Measurements from ENCODE around the gene KCNJ6. TPM values are rescaled to one million over a fixed set of nuclear protein-coding genes. Genes with fewer than 3 reads are reported as not detected.

The KCNJ6 gene
- polyA plus RNA-seq, 1 of the 3 experiments (the other 2 are of a cell fraction): not detected

DNA sequence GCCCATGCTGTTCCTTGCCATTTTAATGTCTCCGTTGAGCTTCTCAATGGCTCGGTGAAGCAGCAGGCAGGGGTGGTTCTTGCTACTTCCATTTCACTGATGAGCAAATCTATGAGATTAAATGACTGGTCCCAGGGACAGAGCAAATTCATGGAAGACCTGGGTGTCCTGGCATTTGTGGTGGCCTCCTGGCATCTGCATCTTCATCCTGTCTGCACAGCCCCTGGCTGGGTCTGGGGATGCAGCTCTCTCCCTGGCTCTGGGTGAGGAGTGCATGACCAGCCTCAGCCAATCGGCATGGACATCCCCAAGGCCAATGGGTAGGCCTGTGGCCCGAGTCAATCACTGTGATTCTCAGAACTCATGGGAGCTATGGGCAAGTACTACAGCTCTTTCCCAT lies 261.7 kb downstream of the KCNJ6 start:
- H3K4me2 ChIP-seq: no peak overlapping the region
- ChIA-PET POLR2A (no interaction called here), CTCF (interaction anchor here (2.3 kb wide), 1 partner anchor 21 kb away, joined by 12 read pairs; no protein-coding TSS in a partner anchor)
- no peak overlapping the region for H3K4me3 ChIP-seq (ENCODE audit: low read depth in 2 of 2, low read length in 1 of 2)
- no peaks in the 10 kb centered on the region for H3K36me3 ChIP-seq (replicated peaks in 1 of 2; ENCODE audit: control insufficient read depth in 1 of 2, insufficient read depth in 2 of 2, low read length in 1 of 2)
- no peaks in the 10 kb centered on the region for H3K4me1 ChIP-seq (ENCODE audit: control insufficient read depth in 1 of 2, insufficient read depth in 2 of 2, low read depth in 1 of 2, low read length in 1 of 2)
- H3K27me3 ChIP-seq (ENCODE audit: insufficient read depth): peaks cover 32% of the 10 kb centered on the region
- H3K27ac ChIP-seq (ENCODE audit: low read depth in 2 of 2, low read length in 1 of 2): no peak overlapping the region
- no peak overlapping the region for H2AFZ ChIP-seq (ENCODE audit: low read depth)
- DNase-seq: no peak
- H3K79me2 ChIP-seq (ENCODE audit: insufficient read depth): no peaks in the 10 kb centered on the region
- H3K9me2 ChIP-seq: no peaks in the 10 kb centered on the region
- no peaks in the 10 kb centered on the region for H4K20me1 ChIP-seq (ENCODE audit: insufficient read depth)
- TF ChIP-seq MEF2A (IDR thresholded peaks at IDR 0.05; ENCODE audit: borderline replicate concordance, low read depth): no peak
- no peak for TF ChIP-seq SIN3A (IDR thresholded peaks at IDR 0.05; ENCODE audit: borderline replicate concordance, low read depth, low read length)
- no peak for TF ChIP-seq EZH2phosphoT487 (IDR thresholded peaks at IDR 0.05; ENCODE audit: borderline replicate concordance, low read depth)
- no peak for TF ChIP-seq FOSL2 (IDR thresholded peaks at IDR 0.05; ENCODE audit: borderline replicate concordance, low read depth)
- TF ChIP-seq RAD21 (IDR thresholded peaks at IDR 0.05; ENCODE audit: low read length): no peak
- TF ChIP-seq MXI1 (IDR thresholded peaks at IDR 0.05; ENCODE audit: low read depth, low read length): no peak
- TF ChIP-seq, protein P1, sequence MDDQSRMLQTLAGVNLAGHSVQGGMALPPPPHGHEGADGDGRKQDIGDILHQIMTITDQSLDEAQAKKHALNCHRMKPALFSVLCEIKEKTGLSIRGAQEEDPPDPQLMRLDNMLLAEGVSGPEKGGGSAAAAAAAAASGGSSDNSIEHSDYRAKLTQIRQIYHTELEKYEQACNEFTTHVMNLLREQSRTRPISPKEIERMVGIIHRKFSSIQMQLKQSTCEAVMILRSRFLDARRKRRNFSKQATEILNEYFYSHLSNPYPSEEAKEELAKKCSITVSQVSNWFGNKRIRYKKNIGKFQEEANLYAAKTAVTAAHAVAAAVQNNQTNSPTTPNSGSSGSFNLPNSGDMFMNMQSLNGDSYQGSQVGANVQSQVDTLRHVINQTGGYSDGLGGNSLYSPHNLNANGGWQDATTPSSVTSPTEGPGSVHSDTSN (IDR thresholded peaks at IDR 0.05): no peak
- no peak for TF ChIP-seq NRF1 (IDR thresholded peaks at IDR 0.05; ENCODE audit: low read depth, low read length)
- TF ChIP-seq, protein P2, sequence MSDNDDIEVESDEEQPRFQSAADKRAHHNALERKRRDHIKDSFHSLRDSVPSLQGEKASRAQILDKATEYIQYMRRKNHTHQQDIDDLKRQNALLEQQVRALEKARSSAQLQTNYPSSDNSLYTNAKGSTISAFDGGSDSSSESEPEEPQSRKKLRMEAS (IDR thresholded peaks at IDR 0.05; ENCODE audit: low read depth): no peak
- TF ChIP-seq SMC3 (IDR thresholded peaks at IDR 0.05; ENCODE audit: low read depth, low read length): no peak
- TF ChIP-seq, protein P3, sequence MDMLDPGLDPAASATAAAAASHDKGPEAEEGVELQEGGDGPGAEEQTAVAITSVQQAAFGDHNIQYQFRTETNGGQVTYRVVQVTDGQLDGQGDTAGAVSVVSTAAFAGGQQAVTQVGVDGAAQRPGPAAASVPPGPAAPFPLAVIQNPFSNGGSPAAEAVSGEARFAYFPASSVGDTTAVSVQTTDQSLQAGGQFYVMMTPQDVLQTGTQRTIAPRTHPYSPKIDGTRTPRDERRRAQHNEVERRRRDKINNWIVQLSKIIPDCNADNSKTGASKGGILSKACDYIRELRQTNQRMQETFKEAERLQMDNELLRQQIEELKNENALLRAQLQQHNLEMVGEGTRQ (IDR thresholded peaks at IDR 0.05; ENCODE audit: borderline replicate concordance, low read depth, low read length): no peak
- no peak for TF ChIP-seq EP300 (IDR thresholded peaks at IDR 0.05; ENCODE audit: borderline replicate concordance in 1 of 2, low read depth in 1 of 2, low read length in 1 of 2)
- TF ChIP-seq FOXM1 (IDR thresholded peaks at IDR 0.05; ENCODE audit: low read depth): no peak
- no peak for TF ChIP-seq RFX5 (IDR thresholded peaks at IDR 0.05; ENCODE audit: low read length)
- 13% methylated on average over 4 of the region's 4 CpGs for WGBS (ENCODE audit: low lambda C conversion rate)
- no peak overlapping the region for H3K9ac ChIP-seq
- no peaks in the 10 kb centered on the region for H3K9me3 ChIP-seq
- no peaks in the 10 kb centered on the region for H3F3A ChIP-seq (replicated peaks; ENCODE audit: insufficient read depth)

DNA sequence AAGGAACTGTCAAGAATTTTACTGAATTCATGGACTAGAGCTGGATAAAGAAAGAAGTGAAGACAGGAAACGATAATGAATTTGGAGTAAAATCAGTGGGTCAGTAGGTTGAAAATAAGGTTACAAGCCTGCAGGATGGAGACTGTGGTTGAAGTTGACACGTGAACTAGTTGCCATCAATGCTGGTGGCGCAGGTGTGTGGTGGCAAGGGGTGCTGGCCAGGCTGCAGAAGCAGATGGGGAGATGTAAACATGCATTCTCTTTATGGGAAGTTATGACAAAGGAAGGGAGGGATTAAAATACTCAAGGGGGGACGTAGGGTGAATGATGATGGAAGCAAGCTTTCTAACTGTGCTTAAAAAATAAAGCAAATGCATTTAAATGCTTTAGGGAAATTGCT lies 263.1 kb downstream of the KCNJ6 start:
- Histone ChIP-seq H3K27ac (ENCODE audit: low read depth in 2 of 2, low read length in 1 of 2) (no peak overlapping the region), H3K9ac (no peak overlapping the region), H3K36me3 (replicated peaks in 1 of 2; ENCODE audit: control insufficient read depth in 1 of 2, insufficient read depth in 2 of 2, low read length in 1 of 2) (no peaks in the 10 kb centered on the region), H4K20me1 (ENCODE audit: insufficient read depth) (no peaks in the 10 kb centered on the region), H3F3A (replicated peaks; ENCODE audit: insufficient read depth) (no peaks in the 10 kb centered on the region), H3K4me3 (ENCODE audit: low read depth in 2 of 2, low read length in 1 of 2) (no peak overlapping the region), H2AFZ (ENCODE audit: low read depth) (no peak overlapping the region), H3K27me3 (ENCODE audit: insufficient read depth) (peaks cover 35% of the 10 kb centered on the region), H3K9me3 (no peaks in the 10 kb centered on the region), H3K9me2 (no peaks in the 10 kb centered on the region), H3K79me2 (ENCODE audit: insufficient read depth) (no peaks in the 10 kb centered on the region), H3K4me1 (ENCODE audit: control insufficient read depth in 1 of 2, insufficient read depth in 2 of 2, low read depth in 1 of 2, low read length in 1 of 2) (no peaks in the 10 kb centered on the region), H3K4me2 (no peak overlapping the region)
- WGBS (ENCODE audit: low lambda C conversion rate): 17% methylated on average over 4 of the region's 4 CpGs
- ChIA-PET POLR2A (no interaction called here), CTCF (interaction anchor here (0.7 kb wide), 1 partner anchor 10 kb away, joined by 3 read pairs; no protein-coding TSS in a partner anchor)
- TF ChIP-seq, protein P4, sequence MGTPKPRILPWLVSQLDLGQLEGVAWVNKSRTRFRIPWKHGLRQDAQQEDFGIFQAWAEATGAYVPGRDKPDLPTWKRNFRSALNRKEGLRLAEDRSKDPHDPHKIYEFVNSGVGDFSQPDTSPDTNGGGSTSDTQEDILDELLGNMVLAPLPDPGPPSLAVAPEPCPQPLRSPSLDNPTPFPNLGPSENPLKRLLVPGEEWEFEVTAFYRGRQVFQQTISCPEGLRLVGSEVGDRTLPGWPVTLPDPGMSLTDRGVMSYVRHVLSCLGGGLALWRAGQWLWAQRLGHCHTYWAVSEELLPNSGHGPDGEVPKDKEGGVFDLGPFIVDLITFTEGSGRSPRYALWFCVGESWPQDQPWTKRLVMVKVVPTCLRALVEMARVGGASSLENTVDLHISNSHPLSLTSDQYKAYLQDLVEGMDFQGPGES (IDR thresholded peaks at IDR 0.05; ENCODE audit: low read depth, low read length): no peak
- TF ChIP-seq NFIC (IDR thresholded peaks at IDR 0.05; ENCODE audit: borderline replicate concordance): no peak
- TF ChIP-seq FOSL2 (IDR thresholded peaks at IDR 0.05; ENCODE audit: borderline replicate concordance, low read depth): no peak
- TF ChIP-seq RAD21 (IDR thresholded peaks at IDR 0.05; ENCODE audit: low read length): no peak
- TF ChIP-seq YY1 (IDR thresholded peaks at IDR 0.05; ENCODE audit: low read depth): no peak
- TF ChIP-seq TEAD4 (IDR thresholded peaks at IDR 0.05; ENCODE audit: borderline replicate concordance, insufficient read depth): no peak
- no peak for TF ChIP-seq TAF1 (IDR thresholded peaks at IDR 0.05; ENCODE audit: borderline replicate concordance, low read depth, low read length)
- TF ChIP-seq, protein P3 (IDR thresholded peaks at IDR 0.05; ENCODE audit: borderline replicate concordance, low read depth, low read length): no peak
- no peak for TF ChIP-seq ELF1 (IDR thresholded peaks at IDR 0.05)
- no peak for TF ChIP-seq EP300 (IDR thresholded peaks at IDR 0.05; ENCODE audit: borderline replicate concordance in 1 of 2, low read depth in 1 of 2, low read length in 1 of 2)
- TF ChIP-seq RCOR1 (IDR thresholded peaks at IDR 0.05; ENCODE audit: low read length): no peak
- no peak for TF ChIP-seq TCF12 (IDR thresholded peaks at IDR 0.05)
- no peak for TF ChIP-seq SIN3A (IDR thresholded peaks at IDR 0.05; ENCODE audit: borderline replicate concordance, low read depth, low read length)
- DNase-seq: no peak
